ENCODE data around the gene RRP1. TPM values are rescaled to one million over a fixed set of nuclear protein-coding genes. Genes with fewer than 3 reads are reported as not detected.

Gene RRP1
- polyA plus RNA-seq, 1 of the 3 experiments (the other 2 are of a cell fraction): 22.7 TPM

- Histone ChIP-seq H3K4me2 (no peak overlapping the region), H3K9me2 (no peaks in the 10 kb centered on the region), H3K9me3 (no peaks in the 10 kb centered on the region), H4K20me1 (ENCODE audit: insufficient read depth) (no peaks in the 10 kb centered on the region), H3K36me3 (replicated peaks in 1 of 2; ENCODE audit: control insufficient read depth in 1 of 2, insufficient read depth in 2 of 2, low read length in 1 of 2) (peaks cover 0 to 51% of the 10 kb centered on the region in 2 experiments), H3K79me2 (ENCODE audit: insufficient read depth) (no peaks in the 10 kb centered on the region), H3K27me3 (ENCODE audit: insufficient read depth) (no peaks in the 10 kb centered on the region), H3F3A (replicated peaks; ENCODE audit: insufficient read depth) (no peaks in the 10 kb centered on the region), H3K9ac (no peak overlapping the region), H3K4me1 (ENCODE audit: control insufficient read depth in 1 of 2, insufficient read depth in 2 of 2, low read depth in 1 of 2, low read length in 1 of 2) (no peaks in the 10 kb centered on the region), H3K4me3 (ENCODE audit: low read depth in 2 of 2, low read length in 1 of 2) (no peak overlapping the region), H2AFZ (ENCODE audit: low read depth) (no peak overlapping the region), H3K27ac (ENCODE audit: low read depth in 2 of 2, low read length in 1 of 2) (no peak overlapping the region)
- TF ChIP-seq NRF1 (IDR thresholded peaks at IDR 0.05; ENCODE audit: low read depth, low read length) (no peak), RXRA (IDR thresholded peaks at IDR 0.05; ENCODE audit: borderline replicate concordance, low read depth) (no peak), USF2 (IDR thresholded peaks at IDR 0.05; ENCODE audit: borderline replicate concordance, low read depth, low read length) (no peak), TEAD4 (IDR thresholded peaks at IDR 0.05; ENCODE audit: borderline replicate concordance, insufficient read depth) (no peak), TAF1 (IDR thresholded peaks at IDR 0.05; ENCODE audit: borderline replicate concordance, low read depth, low read length) (no peak), FOSL2 (IDR thresholded peaks at IDR 0.05; ENCODE audit: borderline replicate concordance, low read depth) (no peak), RCOR1 (IDR thresholded peaks at IDR 0.05; ENCODE audit: low read length) (no peak), ZBTB33 (IDR thresholded peaks at IDR 0.05; ENCODE audit: borderline replicate concordance, low read depth) (no peak), EZH2phosphoT487 (IDR thresholded peaks at IDR 0.05; ENCODE audit: borderline replicate concordance, low read depth) (no peak), REST (IDR thresholded peaks at IDR 0.05; ENCODE audit: low read depth, low read length) (no peak), SMC3 (IDR thresholded peaks at IDR 0.05; ENCODE audit: low read depth, low read length) (no peak), MEF2A (IDR thresholded peaks at IDR 0.05; ENCODE audit: borderline replicate concordance, low read depth) (no peak), CHD2 (IDR thresholded peaks at IDR 0.05; ENCODE audit: low read length, partially characterized antibody) (no peak), IRF3 (IDR thresholded peaks at IDR 0.05; ENCODE audit: low read depth, low read length) (no peak), RAD21 (IDR thresholded peaks at IDR 0.05; ENCODE audit: low read length) (no peak)
- DNase-seq: no peak
- CTCF ChIA-PET: no interaction called here
- WGBS (ENCODE audit: low lambda C conversion rate): 96% methylated on average over 27 of the region's 28 CpGs
- POLR2A ChIA-PET: no interaction called here
These were observed 36.5 kb upstream of the RRP1 start for GRCh38 chr21:43752758-43753438.
